Neural crest cell (in vitro differentiated cells): ENCODE data around the gene TFAP2B. TPM values are rescaled to one million over a fixed set of nuclear protein-coding genes. Genes with fewer than 3 reads are reported as not detected.

Experiments
- DNase-seq: peaks from one replicate; pipeline ENCODE4 v3.0.0; 2021; ENCODE audit warnings: low read depth, mixed read lengths, low spot score
- H3K27ac Mint-ChIP-seq: one replicate; pipeline ENCODE4 v1.8.0; 2021; ENCODE audit warnings: mild to moderate bottlenecking, mixed read lengths; ENCODE audit not compliant: unreplicated experiment
- H3K27me3 Mint-ChIP-seq: 2 replicates; pipeline ENCODE4 v1.8.0; 2021; ENCODE audit warnings: low read depth, mild to moderate bottlenecking, mixed read lengths
- H3K36me3 Mint-ChIP-seq: 2 replicates; pipeline ENCODE4 v1.8.0; 2021; ENCODE audit warnings: low read depth, mild to moderate bottlenecking, mixed read lengths
- H3K4me1 Mint-ChIP-seq: 2 replicates; pipeline ENCODE4 v1.8.0; 2021; ENCODE audit warnings: mixed read lengths
- H3K4me3 Mint-ChIP-seq: one replicate; pipeline ENCODE4 v1.8.0; 2021; ENCODE audit warnings: mild to moderate bottlenecking, mixed read lengths
- H3K9me3 Mint-ChIP-seq: 2 replicates; pipeline ENCODE4 v1.8.0; 2021; ENCODE audit warnings: mixed read lengths
- CTCF ChIP-seq: fragments of 200-600 bp; sonication (generic); conservative IDR thresholded peaks from 2 replicates; pipeline ENCODE4 v1.5.0; 2021; ENCODE audit warnings: antibody characterized with exemption, mild to moderate bottlenecking
- long read RNA-seq: library from polyadenylated mRNA; unstranded; transcript quantifications from one replicate; pipeline ENCODE4 v2.0.0, GENCODE V29; 2020
- total RNA-seq: library from RNA; stranded (reverse); gene quantifications from 2 replicates; pipeline ENCODE4 v1.2.1, GENCODE V29; 2021

The TFAP2B gene
- 66.1 and 73.3 TPM in 2 replicates for total RNA-seq
- long read RNA-seq, full-length matches to known transcripts: 4 of 29 reads
- long read RNA-seq, partial matches to known transcripts: 8 of 29 reads
- long read RNA-seq, other reads (novel, unspliced or antisense): 17 of 29 reads

GRCh38 chr6:50818673-50819072, at the start of gene TFAP2B:
TSS of gene TFAP2B (plus strand) at chr6:50818871. CDS start at chr6:50818892, 21 bp downstream.
- Mint-ChIP-seq H3K4me3 (peak within 1 kb of the TSS; percentile 97), H3K27ac (peak within 1 kb of the TSS; percentile 95), H3K27me3 (peaks cover 95% of the 10 kb centered on the region), H3K9me3 (no peaks in the 10 kb centered on the region), H3K36me3 (peaks cover 26% of the 10 kb centered on the region), H3K4me1 (peaks cover 62% of the 10 kb centered on the region)
- DNase-seq: no peak
- no peak for TF ChIP-seq CTCF

GRCh38 chr6:50778696-50779095, 40.0 kb upstream of the TFAP2B start:
- H3K9me3 Mint-ChIP-seq: peaks cover 2% of the 10 kb centered on the region
- H3K27ac Mint-ChIP-seq: no peak overlapping the region
- no peak overlapping the region for H3K4me3 Mint-ChIP-seq
- no peaks in the 10 kb centered on the region for H3K36me3 Mint-ChIP-seq
- TF ChIP-seq CTCF: no peak
- H3K4me1 Mint-ChIP-seq: no peaks in the 10 kb centered on the region
- no peak for DNase-seq
- peaks cover 10% of the 10 kb centered on the region for H3K27me3 Mint-ChIP-seq

GRCh38 chr6:50780382-50780781, 38.3 kb upstream of the TFAP2B start:
- H3K27me3 Mint-ChIP-seq: peaks cover 7% of the 10 kb centered on the region
- no peaks in the 10 kb centered on the region for H3K36me3 Mint-ChIP-seq
- no peak for DNase-seq
- no peak overlapping the region for H3K4me3 Mint-ChIP-seq
- H3K9me3 Mint-ChIP-seq: peaks cover 2% of the 10 kb centered on the region
- H3K4me1 Mint-ChIP-seq: no peaks in the 10 kb centered on the region
- H3K27ac Mint-ChIP-seq: no peak overlapping the region
- no peak for TF ChIP-seq CTCF

- no peak for DNase-seq
- H3K9me3 Mint-ChIP-seq: peaks cover 2% of the 10 kb centered on the region
- no peaks in the 10 kb centered on the region for H3K4me1 Mint-ChIP-seq
- no peak overlapping the region for H3K4me3 Mint-ChIP-seq
- no peaks in the 10 kb centered on the region for H3K36me3 Mint-ChIP-seq
- no peak overlapping the region for H3K27ac Mint-ChIP-seq
- peaks cover 6% of the 10 kb centered on the region for H3K27me3 Mint-ChIP-seq
- TF ChIP-seq CTCF: no peak
These were observed 32.8 kb upstream of the TFAP2B start for GRCh38 chr6:50785921-50786320.

GRCh38 chr6:50791900-50792508, 26.7 kb upstream of the TFAP2B start:
- Mint-ChIP-seq H3K9me3 (no peaks in the 10 kb centered on the region), H3K27ac (no peak overlapping the region), H3K4me3 (no peak overlapping the region), H3K27me3 (peaks cover 17% of the 10 kb centered on the region), H3K4me1 (no peaks in the 10 kb centered on the region), H3K36me3 (no peaks in the 10 kb centered on the region)
- peak; percentile 89 for TF ChIP-seq CTCF
- peak; percentile 18 for DNase-seq
